BLaER1 treated with 17β-estradiol and CSF1 and Interleukin-3, amounts not matched to agents 10 nM and 100 nM (cell line): ENCODE results near the gene KLHL12.

Source experiments
- H3K27ac ChIP-seq, 11 experiments: shearing (Covaris generic); formaldehyde crosslinking; 2 replicates each; pipeline ENCODE4 v1.8.1; 2022
- H3K27me3 ChIP-seq, 11 experiments: shearing (Covaris generic); formaldehyde crosslinking; 2 replicates each; pipeline ENCODE4 v1.8.1; 2022
- H3K36me3 ChIP-seq, 11 experiments: shearing (Covaris generic); formaldehyde crosslinking; 2 replicates each; pipeline ENCODE4 v1.8.1; 2022
- H3K4me1 ChIP-seq, 10 experiments: shearing (Covaris generic); formaldehyde crosslinking; 2 replicates each; pipeline ENCODE4 v1.8.1; 2022
- H3K4me2 ChIP-seq, 11 experiments: shearing (Covaris generic); formaldehyde crosslinking; 2 replicates each; pipeline ENCODE4 v1.8.1; 2022
- H3K4me3 ChIP-seq, 10 experiments: shearing (Covaris generic); formaldehyde crosslinking; 2 replicates each; pipeline ENCODE4 v1.8.1; 2022
- H3K9ac ChIP-seq, 11 experiments: shearing (Covaris generic); formaldehyde crosslinking; 2 replicates each; pipeline ENCODE4 v1.8.1; 2022
- H3K9me3 ChIP-seq, 11 experiments: shearing (Covaris generic); formaldehyde crosslinking; replicated peaks in 1 of 11; 2 replicates each; pipeline ENCODE4 v1.8.1; 2022
- H4K20me1 ChIP-seq, 11 experiments: shearing (Covaris generic); formaldehyde crosslinking; 2 replicates each; pipeline ENCODE4 v1.8.1; 2022
- Cebpa-rat ChIP-seq, 11 experiments: shearing (Covaris generic); IDR thresholded peaks; 2 replicates each; pipeline ENCODE4 v1.8.1; 2022

Gene KLHL12

GRCh38 chr1:202861420-202862132 is 65.5 kb downstream of the KLHL12 start:
- peak overlapping the region; percentile 49 to 71 (median 59) for H3K4me3 ChIP-seq
- H3K4me2 ChIP-seq: peak overlapping the region; percentile 73 to 86 (median 82)

GRCh38 chr1:202860744-202861419 is 66.2 kb downstream of the KLHL12 start:
- peak overlapping the region in 3 of 11 experiments; percentile 13 to 34 (median 17); a peak in 3 of 22 replicates for H3K27ac ChIP-seq
- H3K36me3 ChIP-seq: no peaks in the 10 kb centered on the region
- H3K9ac ChIP-seq: peak overlapping the region in 10 of 11 experiments; percentile 25 to 63 (median 48); a peak in 17 of 22 replicates
- TF ChIP-seq Cebpa-rat (IDR thresholded peaks at IDR 0.05): no peak
- peak overlapping the region; percentile 73 to 86 (median 82) for H3K4me2 ChIP-seq
- H3K4me3 ChIP-seq: peak overlapping the region; percentile 49 to 71 (median 59)
- H4K20me1 ChIP-seq: peaks cover 0 to 8% (median 0%) of the 10 kb centered on the region in 11 experiments; a peak in 1 of 22 replicates
- H3K4me1 ChIP-seq: peaks cover 13 to 55% (median 45%) of the 10 kb centered on the region in 10 experiments
- H3K9me3 ChIP-seq: peaks cover 0 to 28% (median 17%) of the 10 kb centered on the region in 11 experiments; a peak in 19 of 22 replicates
- H3K27me3 ChIP-seq: peaks cover 49 to 69% (median 61%) of the 10 kb centered on the region in 11 experiments

More at GRCh38 chr1:202861420-202862132, 65.5 kb downstream of the KLHL12 start:
- Histone ChIP-seq H3K4me1 (peaks cover 13 to 54% (median 44%) of the 10 kb centered on the region in 10 experiments), H3K9me3 (peaks cover 0 to 28% (median 17%) of the 10 kb centered on the region in 11 experiments; a peak in 19 of 22 replicates), H3K36me3 (no peaks in the 10 kb centered on the region), H3K9ac (peak overlapping the region in 10 of 11 experiments; percentile 1 to 63 (median 46); a peak in 12 of 22 replicates), H4K20me1 (peaks cover 0 to 8% (median 0%) of the 10 kb centered on the region in 11 experiments; a peak in 1 of 22 replicates), H3K27ac (peak overlapping the region in 1 of 11 experiments; percentile 17; a peak in 1 of 22 replicates), H3K27me3 (peaks cover 49 to 69% (median 61%) of the 10 kb centered on the region in 11 experiments)
- TF ChIP-seq Cebpa-rat (IDR thresholded peaks at IDR 0.05): no peak

GRCh38 chr1:202858789-202859414 is 68.1 kb downstream of the KLHL12 start:
- peak overlapping the region; percentile 15 to 86 (median 73) for H3K4me2 ChIP-seq
- H4K20me1 ChIP-seq: peaks cover 0 to 8% (median 0%) of the 10 kb centered on the region in 11 experiments; a peak in 1 of 22 replicates
- peaks cover 47 to 54% (median 52%) of the 10 kb centered on the region in 11 experiments for H3K27me3 ChIP-seq
- H3K9ac ChIP-seq: peak overlapping the region in 9 of 11 experiments; percentile 37 to 73 (median 59); a peak in 16 of 22 replicates
- peak overlapping the region in 9 of 11 experiments; percentile 49 to 86 (median 73); a peak in 18 of 22 replicates for H3K27ac ChIP-seq
- peaks cover 16 to 60% (median 50%) of the 10 kb centered on the region in 10 experiments for H3K4me1 ChIP-seq
- H3K4me3 ChIP-seq: peak overlapping the region in 5 of 10 experiments; percentile 5 to 33 (median 25); a peak in 4 of 20 replicates
- no peaks in the 10 kb centered on the region for H3K36me3 ChIP-seq
- peaks cover 0 to 28% (median 17%) of the 10 kb centered on the region in 11 experiments; a peak in 19 of 22 replicates for H3K9me3 ChIP-seq
- 0 out of 22 replicates have a peak, but pooled peaks of 1 of the 11 experiments have one; percentile 0 for TF ChIP-seq Cebpa-rat (IDR thresholded peaks at IDR 0.05)

- Histone ChIP-seq H3K36me3 (no peaks in the 10 kb centered on the region), H3K4me2 (peak overlapping the region; percentile 15 to 86 (median 73)), H3K4me1 (peaks cover 21 to 66% (median 54%) of the 10 kb centered on the region in 10 experiments), H3K9ac (peak overlapping the region in 9 of 11 experiments; percentile 37 to 73 (median 59); a peak in 17 of 22 replicates), H3K27me3 (peaks cover 41 to 48% (median 46%) of the 10 kb centered on the region in 11 experiments), H3K9me3 (peaks cover 0 to 28% (median 17%) of the 10 kb centered on the region in 11 experiments; a peak in 19 of 22 replicates), H3K27ac (peak overlapping the region in 9 of 11 experiments; percentile 49 to 86 (median 73); a peak in 18 of 22 replicates), H4K20me1 (peaks cover 0 to 8% (median 0%) of the 10 kb centered on the region in 11 experiments; a peak in 1 of 22 replicates), H3K4me3 (peak overlapping the region in 4 of 10 experiments; percentile 5 to 33 (median 28); a peak in 4 of 20 replicates)
- peak in 10 of 11 experiments; percentile 4 to 86 (median 58); a peak in 11 of 22 replicates for TF ChIP-seq Cebpa-rat (IDR thresholded peaks at IDR 0.05)
Observed at GRCh38 chr1:202858331-202858730, 68.7 kb downstream of the KLHL12 start.

- Histone ChIP-seq H3K36me3 (no peaks in the 10 kb centered on the region), H3K9me3 (peaks cover 0 to 27% (median 17%) of the 10 kb centered on the region in 11 experiments; a peak in 19 of 22 replicates), H3K4me3 (no peak overlapping the region), H3K27ac (peak overlapping the region in 7 of 11 experiments; percentile 51 to 86 (median 77); a peak in 13 of 22 replicates), H4K20me1 (no peaks in the 10 kb centered on the region; a peak in 1 of 22 replicates), H3K27me3 (peaks cover 30 to 36% (median 34%) of the 10 kb centered on the region in 11 experiments), H3K4me2 (peak overlapping the region in 9 of 11 experiments; percentile 62 to 86 (median 78); a peak in 18 of 22 replicates), H3K4me1 (peaks cover 21 to 76% (median 56%) of the 10 kb centered on the region in 10 experiments), H3K9ac (peak overlapping the region in 2 of 11 experiments; percentile 71 to 73; a peak in 3 of 22 replicates)
- TF ChIP-seq Cebpa-rat (IDR thresholded peaks at IDR 0.05): no peak
Observed at GRCh38 chr1:202857136-202857610, 69.9 kb downstream of the KLHL12 start.

GRCh38 chr1:202856014-202856413 is 71.0 kb downstream of the KLHL12 start:
- Histone ChIP-seq H3K4me1 (peaks cover 23 to 69% (median 52%) of the 10 kb centered on the region in 10 experiments), H3K36me3 (no peaks in the 10 kb centered on the region), H3K9me3 (peaks cover 0 to 15% (median 11%) of the 10 kb centered on the region in 11 experiments; a peak in 19 of 22 replicates), H3K4me3 (no peak overlapping the region), H3K27me3 (peaks cover 18 to 25% (median 23%) of the 10 kb centered on the region in 11 experiments), H3K9ac (no peak overlapping the region), H4K20me1 (no peaks in the 10 kb centered on the region), H3K27ac (no peak overlapping the region), H3K4me2 (no peak overlapping the region)
- TF ChIP-seq Cebpa-rat (IDR thresholded peaks at IDR 0.05): no peak

- no peak for TF ChIP-seq Cebpa-rat (IDR thresholded peaks at IDR 0.05)
- Histone ChIP-seq H3K27ac (no peak overlapping the region), H3K4me1 (peaks cover 31 to 65% (median 53%) of the 10 kb centered on the region in 10 experiments), H3K27me3 (peaks cover 6 to 12% (median 10%) of the 10 kb centered on the region in 11 experiments), H3K4me3 (no peak overlapping the region), H3K9me3 (peaks cover 0 to 3% (median 0%) of the 10 kb centered on the region in 11 experiments; a peak in 2 of 22 replicates), H3K4me2 (peak overlapping the region in 1 of 11 experiments; percentile 30; a peak in 1 of 22 replicates), H4K20me1 (no peaks in the 10 kb centered on the region), H3K9ac (no peak overlapping the region), H3K36me3 (no peaks in the 10 kb centered on the region)
Observed at GRCh38 chr1:202854787-202855186, 72.2 kb downstream of the KLHL12 start.
